AG09319 (cell line): ENCODE results near the gene LYPLA2.
"Not testable (repeated sequence)": the region's sequence is repeated elsewhere in the genome, so short reads cannot be mapped to it uniquely, and the experiment has no call there.

Experiments used
- DNase-seq: peaks from one replicate; pipeline ENCODE4 v3.0.0-alpha.2; 2010; ENCODE audit warnings: low read depth; ENCODE audit errors: extremely low read depth
- CTCF ChIP-seq: IDR thresholded peaks from 2 replicates; pipeline ENCODE4 v1.5.1; 2011; ENCODE audit warnings: low read depth, mild to moderate bottlenecking, inconsistent platforms, low read length, moderate library complexity

The LYPLA2 gene

GRCh38 chr1:23779826-23780371, 11.0 kb upstream of the LYPLA2 start:
- DNase-seq: no peak
- TF ChIP-seq CTCF: no peak

- DNase-seq: not testable (repeated sequence)
These were observed 7.8 kb upstream of the LYPLA2 start for GRCh38 chr1:23783141-23783540.

GRCh38 chr1:23784846-23785245, 6.1 kb upstream of the LYPLA2 start:
- no peak for DNase-seq
- no peak for TF ChIP-seq CTCF

GRCh38 chr1:23787701-23788100, 3.2 kb upstream of the LYPLA2 start:
- no peak for TF ChIP-seq CTCF
- DNase-seq: no peak

- no peak for TF ChIP-seq CTCF
- no peak for DNase-seq
These were observed 2.2 kb upstream of the LYPLA2 start for GRCh38 chr1:23788695-23789094.

- TF ChIP-seq CTCF: no peak
- DNase-seq: no peak
These were observed 637 bp downstream of the LYPLA2 start for GRCh38 chr1:23791516-23792047.

- no peak for DNase-seq
- TF ChIP-seq CTCF: no peak
These were observed 1.4 kb downstream of the LYPLA2 start for GRCh38 chr1:23792151-23792945.
